Left cardiac atrium (tissue), 4 donors: ENCODE results near the gene SCFD2. TPM values are rescaled to one million over a fixed set of nuclear protein-coding genes. Genes with fewer than 3 reads are reported as not detected.
A peak's percentile ranks its signal among the peaks of the same experiment; 100 is the strongest.
"Not testable (repeated sequence)": the region's sequence is repeated elsewhere in the genome, so short reads cannot be mapped to it uniquely, and the experiment has no call there.

Experiments used
- ATAC-seq, 2 donors: fragments of 200-7000 bp; cut with Tn5 transposase; one replicate each; pipeline ENCODE4 v1.9.1; 2020; ENCODE audit warnings: mild to moderate bottlenecking in 2 of 2, moderate library complexity in 2 of 2
- DNase-seq: peaks from one replicate; pipeline ENCODE4 v3.0.0-alpha.2; 2020
- intact Hi-C, 2 donors: fragments of 100-400 bp; cut with DNase I; formaldehyde crosslinking; loops; one replicate each; pipeline versions ENCODE4 v1.14.1 to v1.15.1; 2022 to 2023
- total RNA-seq, 2 donors: library from RNA; stranded (reverse); fragmentation: NEBNext Ultra II Directional; extraction: Animal tissue kit (Norgen Biotek cat#: 25700); gene quantifications; one replicate each; pipeline ENCODE4 v1.2.1, GENCODE V29; 2021
- donor health status: DM: no; HTN: yes; CAD: no.
- donor health status: DM: no; HTN: yes; CAD: no; lungs with severe emphysema.
- donor health status: DM: yes; HTN: yes; CAD: no.
- donor health status: Dilated cardiomyopathy.

SCFD2 gene
- total RNA-seq, 2 donors from 2014 or later: 9.3 to 13.8 TPM

DNA sequence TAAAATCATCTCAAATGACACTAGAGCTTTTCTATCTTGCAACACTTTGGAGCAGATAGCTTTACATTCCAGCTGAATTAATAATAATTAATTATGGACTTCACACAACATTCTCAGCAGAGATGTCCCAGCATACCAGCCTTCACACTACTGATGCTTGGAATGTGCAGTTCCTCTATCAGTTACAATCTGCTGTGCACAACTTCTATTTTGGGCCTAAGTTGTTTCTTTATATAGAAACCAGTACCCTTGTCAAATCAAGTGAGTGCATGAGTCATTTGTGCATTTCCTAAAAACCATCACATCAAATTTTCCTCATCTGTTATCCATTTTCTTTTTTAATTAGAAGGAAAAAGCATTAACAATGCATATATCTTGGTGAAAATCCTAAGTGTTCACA, 512.5 kb downstream of the SCFD2 start:
- no peak for DNase-seq
- ATAC-seq: peak; percentile 64 to 86
- intact Hi-C loops: no loop called here

DNA sequence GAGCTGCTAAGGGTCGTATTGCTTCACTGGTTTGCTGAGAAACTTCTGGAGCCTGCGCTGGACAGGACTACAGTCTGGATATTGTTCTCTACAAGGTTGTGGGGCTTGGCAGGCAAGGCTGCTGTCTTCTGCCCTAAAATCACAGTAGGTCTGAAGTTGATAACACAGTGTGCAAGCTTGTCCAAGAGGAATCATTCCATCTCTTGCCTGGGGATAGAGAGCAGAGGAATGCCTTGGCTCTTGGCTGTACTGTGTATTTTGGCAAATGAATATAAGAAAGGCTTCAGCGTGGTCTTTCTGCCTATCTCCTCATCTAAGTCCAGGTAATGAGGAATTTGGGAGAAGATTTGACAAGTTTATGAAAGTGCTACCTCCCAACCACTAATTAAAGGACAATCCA, 513.1 kb downstream of the SCFD2 start:
- intact Hi-C loops: no loop called here
- no peak for DNase-seq

DNA sequence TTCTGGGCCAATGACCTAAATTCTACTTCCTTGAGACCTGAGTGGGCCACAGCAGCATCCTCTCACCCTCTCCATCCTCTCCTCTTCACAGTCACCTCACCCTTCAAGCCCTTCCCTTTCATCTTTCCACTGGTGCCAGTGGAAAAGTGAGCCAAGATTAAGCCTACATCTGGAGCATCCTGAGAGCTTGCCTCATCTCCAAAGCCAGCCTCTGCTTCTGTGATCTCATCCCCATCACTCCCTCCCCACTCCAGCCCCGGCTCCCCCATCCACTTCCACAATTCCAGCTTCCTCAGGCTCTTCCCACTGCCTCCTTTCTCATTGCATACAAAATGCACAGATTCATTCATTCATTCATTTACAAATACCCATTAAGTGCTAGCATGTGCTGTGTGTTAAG, 513.8 kb downstream of the SCFD2 start:
- DNase-seq: no peak
- peak in 1 of 2 donors; percentile 23 for ATAC-seq
- intact Hi-C loops: no loop called here

More for the DNA sequence above, 513.1 kb downstream of the SCFD2 start:
- peak; percentile 52 to 69 for ATAC-seq

DNA sequence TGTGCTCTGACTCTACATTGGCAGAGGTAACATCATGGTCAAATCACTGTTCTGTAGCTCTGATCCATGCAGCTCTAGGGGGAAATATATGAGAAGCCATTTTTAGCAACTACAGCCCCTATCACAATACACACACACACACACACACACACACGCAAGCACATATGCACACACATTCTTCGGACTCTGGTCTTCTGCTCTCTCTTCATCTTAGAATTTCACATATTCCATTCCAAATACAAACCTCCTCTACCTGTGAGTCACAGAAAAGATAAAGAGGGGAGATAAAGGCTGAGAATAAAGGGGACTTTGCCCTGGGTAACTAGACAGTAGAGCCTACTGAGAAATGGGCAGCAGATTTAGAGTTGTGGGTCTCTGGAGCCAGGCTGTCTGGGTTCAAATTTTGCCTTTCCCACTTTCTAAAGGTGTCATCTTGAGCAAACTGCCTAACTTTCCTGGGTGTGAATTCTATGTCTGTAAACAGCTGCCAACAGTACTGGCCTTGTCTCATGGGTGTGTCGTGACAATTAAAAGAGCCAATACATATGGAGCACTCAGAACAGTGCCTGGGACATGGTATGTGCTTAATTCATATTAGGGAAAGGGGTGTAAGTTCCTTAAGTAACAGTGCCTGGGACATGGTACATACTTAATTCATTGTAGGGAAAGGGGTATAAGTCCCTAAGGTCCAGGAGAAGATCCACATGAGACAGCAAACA, 515.3 kb downstream of the SCFD2 start:
- DNase-seq (no peak), ATAC-seq (no peak)
- intact Hi-C loops: no loop called here

DNA sequence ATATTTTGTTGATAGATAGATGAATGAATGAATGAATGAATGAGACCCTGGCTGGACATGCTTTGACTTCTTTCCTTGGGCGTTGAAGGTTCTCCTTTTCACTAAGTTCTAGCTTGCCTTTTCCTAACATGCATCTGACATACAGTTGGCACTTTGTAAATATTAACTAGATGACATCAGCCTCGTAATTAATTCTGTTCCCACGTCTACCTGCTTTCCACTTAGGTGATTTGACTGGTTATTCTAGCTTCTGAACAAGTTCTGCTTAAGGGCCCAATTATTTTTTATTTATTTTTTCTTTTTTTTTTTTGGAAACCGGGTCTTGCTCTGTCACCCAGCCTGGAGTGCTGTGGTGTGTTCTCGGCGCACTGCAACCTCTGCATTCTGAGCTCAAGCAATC, 517.6 kb downstream of the SCFD2 start:
- DNase-seq (no peak), ATAC-seq (no peak)
- intact Hi-C loops: no loop called here

DNA sequence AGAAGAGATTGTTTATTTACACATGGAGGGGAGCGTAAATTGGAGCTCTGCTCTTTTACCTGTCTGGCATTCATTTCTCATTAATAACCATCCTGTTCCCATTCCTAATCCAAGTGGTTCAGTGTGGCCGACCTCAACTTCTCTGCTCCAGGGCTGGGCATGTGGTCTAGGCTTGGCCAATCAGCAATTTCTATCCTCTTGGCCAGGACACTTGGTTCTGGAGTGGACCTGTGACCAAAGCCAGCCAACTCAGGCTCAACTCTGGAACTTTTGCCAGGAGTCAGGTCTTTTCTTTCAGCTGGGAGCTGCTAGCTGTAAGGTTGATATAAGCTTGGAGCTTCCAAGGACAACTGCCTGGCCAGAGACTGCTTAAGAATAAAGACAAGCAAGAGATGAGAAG, 519.4 kb downstream of the SCFD2 start:
- DNase-seq (no peak), ATAC-seq (peak; percentile 55 to 77)
- intact Hi-C loops: no loop called here

DNA sequence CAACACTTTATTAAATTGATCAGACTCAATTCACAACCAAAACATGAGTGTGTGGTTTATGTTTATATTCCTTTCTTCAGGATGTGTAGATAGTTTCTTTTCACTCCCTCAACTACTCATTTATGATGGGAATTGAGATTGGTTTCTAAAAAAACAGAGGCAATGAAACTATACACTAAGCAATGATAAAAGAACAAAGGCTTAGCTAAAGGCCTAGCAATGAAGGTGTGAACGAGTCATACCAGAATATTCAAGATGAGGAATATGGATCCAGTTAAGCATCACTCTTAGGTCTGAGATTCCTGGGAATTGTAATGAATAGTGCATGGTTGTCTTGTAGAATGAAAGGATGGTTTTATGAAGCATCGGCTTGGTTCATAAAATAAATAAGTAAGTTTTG, 521.3 kb downstream of the SCFD2 start:
- ATAC-seq (no peak), DNase-seq (no peak)
- intact Hi-C loops: no loop called here

DNA sequence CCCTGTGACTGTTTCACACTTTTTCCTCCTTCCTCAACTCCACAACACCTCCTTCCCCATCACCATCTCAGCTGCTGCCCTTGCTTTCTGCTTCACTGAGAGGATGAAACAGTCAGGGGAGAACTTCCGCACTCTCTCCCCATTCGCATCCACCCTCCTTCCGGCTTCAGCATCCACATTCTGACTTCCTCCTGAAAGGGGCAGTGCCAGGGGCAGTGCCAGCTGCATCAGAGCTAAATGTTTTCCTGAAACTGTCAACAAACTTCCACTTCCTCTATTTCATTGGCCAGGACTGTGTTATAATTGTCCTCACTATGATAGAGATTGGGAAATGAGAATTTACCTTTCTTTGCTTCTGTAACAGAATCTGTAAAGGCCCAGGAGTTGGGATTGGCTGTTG, 521.9 kb downstream of the SCFD2 start:
- intact Hi-C loops: no loop called here
- ATAC-seq (no peak), DNase-seq (no peak)

DNA sequence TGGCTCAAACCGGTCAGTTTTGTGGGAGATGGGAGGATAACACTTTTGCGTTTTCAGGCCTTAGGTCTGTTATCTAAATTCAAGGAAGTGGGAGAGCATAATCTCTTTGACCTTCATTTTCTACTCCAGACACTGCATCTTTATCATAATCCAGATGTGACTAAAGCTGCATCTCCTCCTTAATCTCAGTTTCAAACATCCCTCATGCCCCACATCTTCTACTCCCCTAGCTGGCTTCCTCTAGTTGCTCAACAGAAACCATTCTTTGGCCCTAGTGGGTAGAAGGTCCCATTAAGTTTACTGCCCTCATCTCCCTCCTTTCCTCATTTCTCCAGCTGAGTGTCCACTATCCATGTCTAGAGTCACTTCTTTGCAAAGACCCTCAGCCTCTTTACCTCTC, 522.5 kb downstream of the SCFD2 start:
- no peak for DNase-seq
- ATAC-seq: no peak
- intact Hi-C loops: no loop called here

DNA sequence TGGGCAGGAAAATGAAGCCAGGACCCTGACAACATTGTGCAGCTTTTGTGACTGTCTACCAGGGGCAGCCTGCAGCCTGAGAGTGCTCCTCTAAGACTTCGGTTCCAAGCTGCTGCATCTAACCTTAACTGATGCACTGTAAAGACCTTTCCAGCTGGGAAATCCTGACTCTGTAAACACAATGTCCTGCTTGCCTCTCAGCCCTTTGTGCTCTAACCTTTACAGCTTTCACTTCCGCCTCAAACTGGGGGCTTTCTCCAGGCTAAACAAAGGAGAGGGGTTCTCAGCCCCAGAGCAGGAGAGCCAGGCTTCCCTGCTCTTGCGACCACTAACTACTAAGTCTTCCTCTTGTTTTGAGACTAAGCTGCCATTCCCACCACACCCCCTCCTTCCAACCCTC, 523.1 kb downstream of the SCFD2 start:
- DNase-seq (no peak), ATAC-seq (no peak)
- intact Hi-C loops: no loop called here

DNA sequence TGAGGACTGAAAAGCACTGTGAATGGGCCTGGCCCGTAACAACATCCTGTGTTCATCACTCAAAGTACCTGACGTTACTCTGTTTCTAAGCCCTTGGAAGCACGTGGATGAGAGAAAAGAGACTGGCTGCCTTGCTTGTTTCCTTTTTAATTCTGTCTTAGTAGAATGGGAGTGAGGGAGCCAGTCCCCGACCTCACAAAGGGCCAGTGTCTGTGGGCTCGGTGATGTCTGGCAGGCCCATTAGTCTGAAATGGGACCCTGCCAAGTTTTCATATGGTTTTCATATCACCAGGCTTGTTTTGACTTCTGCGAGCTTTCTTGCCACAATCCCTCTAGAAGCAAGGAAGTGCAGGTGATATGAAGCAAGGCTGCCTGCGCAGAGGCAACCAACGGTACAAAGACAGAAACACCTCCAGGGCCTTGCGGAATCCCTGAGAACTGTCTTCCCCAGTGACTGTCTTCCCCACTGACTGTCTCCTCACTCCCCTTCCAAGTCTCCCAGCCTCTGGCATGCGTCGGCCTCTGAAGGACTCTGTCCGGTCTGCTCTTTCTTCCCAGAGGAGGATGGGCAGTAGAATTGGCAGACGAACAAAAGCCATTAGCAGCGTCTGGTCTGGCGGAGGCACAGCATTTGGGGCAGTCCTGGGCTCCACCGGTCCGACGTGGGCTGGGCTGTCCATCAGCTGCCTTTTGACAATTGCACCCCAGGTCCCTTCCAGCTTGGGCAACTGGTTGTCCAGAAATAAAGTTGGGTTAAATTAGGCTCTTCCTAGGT, 524.0 kb downstream of the SCFD2 start:
- intact Hi-C loops: no loop called here
- DNase-seq: peak; percentile 30
- ATAC-seq: peak; percentile 67 to 68

DNA sequence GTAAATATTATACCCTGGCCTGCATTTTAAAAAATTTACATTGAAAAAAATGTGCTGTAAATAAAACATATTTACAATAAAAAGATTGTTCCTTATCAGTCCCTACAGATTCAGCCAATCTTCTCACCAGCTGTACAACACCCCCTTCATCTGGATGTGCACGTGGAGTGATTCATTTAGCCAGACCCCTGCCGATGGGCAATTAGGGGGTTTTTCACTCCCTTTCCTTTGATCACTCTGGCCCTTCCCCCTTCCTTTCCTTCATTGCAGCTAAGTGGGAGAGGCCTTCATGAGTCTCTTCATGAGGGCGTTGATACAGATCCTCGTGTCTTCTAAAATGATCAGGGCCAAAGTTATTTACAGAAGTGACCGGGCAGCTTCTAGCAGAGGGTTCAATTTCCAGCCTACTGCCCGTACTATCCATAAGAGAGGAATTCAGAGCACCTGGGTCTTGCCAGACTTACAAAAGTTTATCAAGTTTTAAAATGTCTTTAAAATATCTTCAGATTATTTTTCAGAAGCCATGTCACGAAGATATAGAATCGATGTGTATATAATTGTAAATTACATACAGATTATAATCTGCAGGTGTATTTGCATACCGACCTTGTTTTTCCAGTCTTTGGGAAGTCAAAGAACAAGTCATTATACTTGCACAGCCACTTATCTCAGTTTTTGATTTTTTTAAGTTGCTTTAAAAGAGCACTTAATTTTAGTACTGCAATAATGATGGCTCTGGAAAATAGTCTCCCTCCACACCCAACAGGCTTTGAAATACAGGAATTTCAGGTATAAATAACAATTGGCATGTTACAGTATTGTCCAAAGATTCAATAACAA, 525.1 kb downstream of the SCFD2 start:
- intact Hi-C loops: no loop called here
- DNase-seq (no peak), ATAC-seq (no peak)

DNA sequence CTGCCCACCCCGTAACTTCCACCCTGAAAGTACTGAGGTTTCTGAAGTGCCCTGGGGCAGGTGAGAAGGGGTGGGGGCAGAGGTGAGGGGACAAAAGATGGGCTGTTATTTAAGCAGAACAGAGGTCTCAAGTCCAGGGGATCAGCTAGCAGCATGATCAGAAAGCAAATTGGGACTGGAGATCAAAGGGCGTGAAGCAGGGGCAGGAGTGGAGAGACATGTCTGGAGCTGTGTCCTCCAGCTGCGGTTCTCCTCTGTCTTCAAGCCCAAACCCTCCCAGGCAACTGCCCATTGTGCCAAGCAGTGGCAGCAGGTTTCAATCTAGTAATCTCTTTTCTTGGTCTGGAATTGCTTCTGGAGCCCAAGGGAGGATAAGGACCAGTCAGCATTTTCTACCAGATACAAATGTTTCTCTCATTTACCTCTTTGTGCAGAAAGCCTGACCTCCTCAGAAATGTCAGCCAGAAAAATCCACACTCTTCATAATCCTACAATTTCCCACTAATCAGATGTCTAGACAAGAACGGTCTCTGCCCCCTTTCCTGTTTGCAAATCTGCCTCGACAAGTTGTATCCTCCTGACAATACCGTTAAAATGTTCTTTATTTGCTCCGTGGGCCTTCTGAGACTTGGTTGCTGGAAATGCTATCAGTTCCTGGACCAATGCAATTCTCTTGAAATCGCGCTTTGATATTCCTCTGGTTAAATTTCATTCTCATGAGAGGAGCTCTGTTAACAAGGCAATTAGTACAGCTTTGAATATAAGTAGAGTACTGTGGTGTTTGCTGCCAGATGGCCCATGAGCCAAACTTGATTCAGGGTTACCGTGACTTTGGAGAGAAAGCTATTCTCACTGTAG, 526.9 kb downstream of the SCFD2 start:
- DNase-seq (no peak), ATAC-seq (peak; percentile 46 to 53)
- intact Hi-C loops: no loop called here

DNA sequence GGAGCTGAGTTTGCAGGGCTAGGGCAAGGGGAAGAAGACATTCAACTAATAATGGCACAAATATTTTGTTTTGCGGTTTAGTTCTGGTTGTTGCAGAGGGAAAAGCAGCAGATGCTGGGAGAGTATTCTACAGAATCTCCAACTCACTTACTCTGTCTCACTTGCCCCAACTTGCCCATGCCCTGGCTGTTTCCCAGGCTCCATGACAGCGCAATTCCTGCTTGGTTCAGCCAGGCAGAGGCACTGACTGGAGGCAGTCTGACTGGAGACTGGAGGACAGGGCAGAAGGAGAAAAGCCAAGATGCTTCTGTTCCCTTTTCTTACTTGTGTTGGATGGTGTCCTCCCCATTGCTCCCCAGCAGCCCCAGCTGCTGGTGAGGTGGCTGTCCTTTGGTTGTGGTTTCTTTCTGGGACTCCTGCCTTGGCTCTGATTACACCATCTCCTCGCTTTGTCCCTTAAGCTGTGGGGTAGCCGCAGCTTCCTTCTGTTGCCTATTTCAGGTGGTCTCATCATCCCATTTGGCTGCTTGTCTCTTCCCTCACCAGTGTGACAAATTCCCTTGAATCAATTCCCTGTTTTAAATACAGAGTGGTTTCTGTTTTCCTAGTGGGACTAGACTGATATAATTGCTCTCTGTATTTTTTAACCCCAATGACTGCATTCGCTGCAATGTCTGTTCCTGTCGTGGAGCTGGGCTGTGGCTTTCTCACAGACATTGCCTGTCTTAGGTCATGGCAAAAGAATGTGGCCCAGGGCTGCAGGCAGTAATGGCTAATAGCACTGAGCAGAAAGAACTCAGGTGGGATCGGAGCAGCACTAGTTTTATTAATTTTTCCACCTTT, 527.9 kb downstream of the SCFD2 start:
- no peak for DNase-seq
- peak in 1 of 2 donors; percentile 72 for ATAC-seq
- intact Hi-C loops: no loop called here

DNA sequence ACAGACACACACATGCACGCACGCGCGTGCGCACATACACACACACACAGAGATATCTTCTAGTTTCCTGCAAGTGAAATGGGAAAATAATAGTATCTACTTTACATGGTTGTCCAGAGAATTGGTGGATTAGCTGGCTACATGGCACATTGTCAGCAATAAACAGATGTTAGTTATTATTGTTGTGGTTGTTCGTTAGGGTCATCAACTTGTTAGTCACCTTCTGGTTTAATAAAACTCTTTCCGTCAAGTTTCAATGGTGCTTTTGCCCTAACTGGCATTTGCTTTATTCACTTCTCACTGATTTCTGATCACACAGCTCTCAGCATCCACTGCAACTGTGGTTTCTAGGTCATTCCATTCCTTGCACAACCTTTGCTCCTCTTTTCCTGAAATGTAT, 529.2 kb downstream of the SCFD2 start:
- ATAC-seq (no peak), DNase-seq (no peak)
- intact Hi-C loops: no loop called here

DNA sequence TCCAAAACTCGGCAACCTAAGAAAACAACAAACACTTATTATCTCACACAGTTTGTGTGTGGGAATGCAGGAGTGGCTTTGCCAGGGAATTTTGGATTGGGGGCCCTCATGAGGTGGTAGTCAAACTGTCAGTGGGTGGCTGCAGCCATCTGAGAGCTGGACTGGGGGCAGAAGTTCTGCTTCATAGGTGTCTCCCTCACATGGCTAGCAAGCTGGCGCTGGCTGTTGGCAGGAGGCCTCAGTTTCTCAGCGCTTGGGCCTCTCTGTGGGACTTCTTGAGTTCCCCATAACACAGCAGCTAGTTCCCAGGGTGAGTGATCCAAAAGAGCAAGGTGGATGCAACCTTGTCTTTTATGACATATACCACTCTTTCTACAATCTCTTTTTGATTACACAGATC, 529.7 kb downstream of the SCFD2 start:
- intact Hi-C loops: no loop called here
- DNase-seq (no peak), ATAC-seq (no peak)

DNA sequence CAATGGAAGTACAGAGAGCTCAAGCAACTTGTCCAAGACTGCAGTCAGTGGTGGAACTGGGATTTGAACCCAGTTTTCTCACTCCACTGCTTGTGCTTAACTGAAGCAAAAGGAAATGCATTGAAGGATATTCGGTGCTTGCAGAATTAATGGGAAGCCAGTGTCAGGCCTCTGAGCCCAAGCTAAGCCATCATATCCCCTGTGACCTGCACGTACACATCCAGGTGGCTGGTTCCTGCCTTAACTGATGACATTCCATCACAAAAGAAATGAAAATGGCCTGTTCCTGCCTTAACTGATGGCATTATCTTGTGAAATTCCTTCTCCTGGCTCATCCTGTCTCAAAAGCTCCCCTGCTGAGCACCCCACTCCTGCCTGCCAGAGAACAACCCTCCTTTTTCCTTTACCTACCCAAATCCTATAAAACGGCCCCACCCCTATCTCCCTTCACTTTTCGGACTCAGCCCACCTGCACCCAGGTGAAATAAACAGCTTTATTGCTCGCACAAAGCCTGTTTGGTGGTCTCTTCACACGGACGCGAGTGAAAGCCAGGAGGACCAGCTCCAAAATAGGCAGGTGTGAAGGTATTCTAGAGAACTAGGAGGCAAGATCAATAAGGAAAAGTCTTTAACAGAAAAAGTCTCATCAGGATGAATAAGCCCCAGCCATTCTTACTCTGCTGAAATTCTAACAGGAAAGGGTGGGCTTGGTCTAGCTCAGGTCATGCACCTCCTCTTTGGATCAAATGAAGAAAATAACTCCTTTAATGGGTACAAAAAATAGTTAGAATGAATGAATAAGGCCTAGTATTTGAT, 531.0 kb downstream of the SCFD2 start:
- ATAC-seq, intact Hi-C loops, DNase-seq: not testable (repeated sequence)
